Measurements from ENCODE around the gene MRPS23.

DNA sequence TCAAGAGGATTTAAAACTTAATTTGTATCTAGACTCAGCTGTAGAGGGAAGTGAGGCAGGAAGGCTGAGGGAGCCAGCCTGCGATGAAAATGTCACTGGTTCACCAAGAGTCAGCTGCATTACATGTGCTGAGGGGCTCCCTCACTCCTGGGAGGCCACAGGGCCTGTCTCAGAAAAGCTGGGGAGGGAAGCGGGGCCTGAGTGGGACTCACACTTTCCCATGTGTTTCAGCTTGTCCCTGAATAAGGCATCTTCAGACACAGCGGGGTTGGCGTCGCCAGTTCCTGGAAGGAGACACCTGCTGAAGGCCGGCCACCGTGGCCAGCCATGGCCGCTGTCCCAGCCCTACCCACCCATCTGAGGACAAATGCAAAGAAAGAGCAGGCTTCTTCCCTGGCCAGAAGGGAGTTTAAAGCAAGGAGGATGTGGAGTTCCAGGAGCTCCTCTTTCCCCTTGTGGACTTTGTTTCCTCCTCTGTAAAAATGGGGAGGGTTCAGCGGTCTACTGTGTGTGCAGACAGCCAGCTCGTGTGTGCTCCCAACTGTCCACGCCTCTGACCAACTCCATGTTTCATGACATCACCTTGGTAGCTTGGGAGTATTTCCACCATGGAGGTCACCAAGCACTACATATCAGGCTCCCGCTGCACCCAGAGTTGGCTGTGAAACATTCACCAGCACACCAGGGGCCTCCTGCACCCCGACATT lies 19.2 kb upstream of the MRPS23 start:
- TF ChIP-seq EZH2phosphoT487 (IDR thresholded peaks at IDR 0.05) (no peak), EZH2 (IDR thresholded peaks at IDR 0.05) (no peak)
- TF ChIP-seq, protein P1, sequence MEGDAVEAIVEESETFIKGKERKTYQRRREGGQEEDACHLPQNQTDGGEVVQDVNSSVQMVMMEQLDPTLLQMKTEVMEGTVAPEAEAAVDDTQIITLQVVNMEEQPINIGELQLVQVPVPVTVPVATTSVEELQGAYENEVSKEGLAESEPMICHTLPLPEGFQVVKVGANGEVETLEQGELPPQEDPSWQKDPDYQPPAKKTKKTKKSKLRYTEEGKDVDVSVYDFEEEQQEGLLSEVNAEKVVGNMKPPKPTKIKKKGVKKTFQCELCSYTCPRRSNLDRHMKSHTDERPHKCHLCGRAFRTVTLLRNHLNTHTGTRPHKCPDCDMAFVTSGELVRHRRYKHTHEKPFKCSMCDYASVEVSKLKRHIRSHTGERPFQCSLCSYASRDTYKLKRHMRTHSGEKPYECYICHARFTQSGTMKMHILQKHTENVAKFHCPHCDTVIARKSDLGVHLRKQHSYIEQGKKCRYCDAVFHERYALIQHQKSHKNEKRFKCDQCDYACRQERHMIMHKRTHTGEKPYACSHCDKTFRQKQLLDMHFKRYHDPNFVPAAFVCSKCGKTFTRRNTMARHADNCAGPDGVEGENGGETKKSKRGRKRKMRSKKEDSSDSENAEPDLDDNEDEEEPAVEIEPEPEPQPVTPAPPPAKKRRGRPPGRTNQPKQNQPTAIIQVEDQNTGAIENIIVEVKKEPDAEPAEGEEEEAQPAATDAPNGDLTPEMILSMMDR (IDR thresholded peaks at IDR 0.05): no peak

Measured in neural progenitor cell (in vitro differentiated cells).